PC-9 (cell line): ENCODE measurements around the gene ASAH2. TPM values are rescaled to one million over a fixed set of nuclear protein-coding genes. Genes with fewer than 3 reads are reported as not detected.

ENCODE experiments used
- BruUV-seq: library from RNA; stranded (reverse); fragments of 400-500 nt; replicated peaks from 2 replicates; lab custom pipeline; 2021; lab: Mats Ljungman, UMichigan
- CTCF ChIA-PET: fragments of 300-600 bp; sonication (Branson Sonifier 250); formaldehyde crosslinking; loops from one replicate; lab custom pipeline; 2022; ENCODE audit warnings: antibody characterized with exemption; lab: Charles Lee
- POLR2A ChIA-PET: fragments of 300-600 bp; sonication (Branson Sonifier 250); formaldehyde crosslinking; loops from one replicate; lab custom pipeline; 2022; ENCODE audit warnings: antibody characterized with exemption; ENCODE audit not compliant: unreplicated experiment; lab: Charles Lee
- DNase-seq, 2 experiments: peaks; one replicate each; pipeline versions ENCODE4 v3.0.0 to v3.0.0-alpha.2; 2015 to 2022; ENCODE audit warnings: mixed read lengths in 1 of 2
- H2AFZ ChIP-seq: fragments of 200-600 bp; sonication (generic); 2 replicates; pipeline ENCODE4 v1.8.1; 2017; ENCODE audit warnings: antibody characterized with exemption
- H3F3A ChIP-seq: fragments of 200-600 bp; sonication (generic); 2 replicates; pipeline ENCODE4 v1.8.1; 2017; ENCODE audit warnings: antibody characterized with exemption, mild to moderate bottlenecking, low read depth; ENCODE audit not compliant: insufficient read depth
- H3K27ac ChIP-seq: fragments of 200-600 bp; sonication (generic); 2 replicates; pipeline ENCODE4 v1.6.1; 2016; ENCODE audit warnings: mixed run types
- H3K27me3 ChIP-seq: fragments of 200-600 bp; sonication (generic); 2 replicates; pipeline ENCODE4 v1.6.1; 2016; ENCODE audit warnings: low read depth, mixed run types; ENCODE audit not compliant: insufficient read depth
- H3K36me3 ChIP-seq: fragments of 200-600 bp; sonication (generic); 2 replicates; pipeline ENCODE4 v1.6.1; 2016; ENCODE audit warnings: low read depth, mixed run types
- H3K4me1 ChIP-seq: fragments of 200-600 bp; sonication (generic); replicated peaks from 2 replicates; pipeline ENCODE4 v1.6.1; 2016; ENCODE audit warnings: mixed run types; ENCODE audit not compliant: insufficient read depth
- H3K4me2 ChIP-seq: fragments of 200-600 bp; sonication (generic); 2 replicates; pipeline ENCODE4 v1.6.1; 2017; ENCODE audit warnings: mixed run types
- H3K4me3 ChIP-seq: fragments of 200-600 bp; sonication (generic); 2 replicates; pipeline ENCODE4 v1.6.1; 2016; ENCODE audit warnings: mixed run types
- H3K79me2 ChIP-seq: fragments of 200-600 bp; sonication (generic); 2 replicates; pipeline ENCODE4 v1.6.1; 2017; ENCODE audit warnings: low read depth, mixed run types
- H3K9me2 ChIP-seq: fragments of 200-600 bp; sonication (generic); 2 replicates; pipeline ENCODE4 v1.8.1; 2017; ENCODE audit warnings: mild to moderate bottlenecking; ENCODE audit not compliant: insufficient read depth
- H3K9me3 ChIP-seq: fragments of 200-600 bp; sonication (generic); 2 replicates; pipeline ENCODE4 v1.8.1; 2016; ENCODE audit warnings: low read depth; ENCODE audit not compliant: insufficient read depth
- H4K20me1 ChIP-seq: fragments of 200-600 bp; sonication (generic); 2 replicates; pipeline ENCODE4 v1.8.1; 2017; ENCODE audit not compliant: insufficient read depth
- CTCF ChIP-seq: fragments of 200-600 bp; sonication (generic); conservative IDR thresholded peaks from 2 replicates; pipeline ENCODE4 v1.6.1; 2017; ENCODE audit warnings: mixed run types, antibody characterized with exemption, mild to moderate bottlenecking, moderate library complexity
- EZH2 ChIP-seq: fragments of 200-600 bp; sonication (generic); IDR thresholded peaks from 2 replicates; pipeline ENCODE4 v1.8.0; 2017; ENCODE audit warnings: antibody characterized with exemption, low read depth
- intact Hi-C: fragments of 100-400 bp; cut with micrococcal nuclease; formaldehyde crosslinking; loops from one replicate; pipeline ENCODE4 v1.10.0; 2022; ENCODE audit not compliant: unreplicated experiment
- total RNA-seq: library from RNA; stranded (reverse); gene quantifications from 2 replicates; pipeline ENCODE4 v1.2.3, GENCODE V29; 2021

Gene ASAH2
- total RNA-seq, 1 experiment from 2014 or later = 8.3 TPM

- TF ChIP-seq CTCF = no peak
- no peak for TF ChIP-seq EZH2
- Histone ChIP-seq H3K36me3 (no peaks in the 10 kb centered on the region), H3K79me2 (no peaks in the 10 kb centered on the region), H3F3A (no peaks in the 10 kb centered on the region), H3K27ac (no peak overlapping the region), H3K27me3 (no peaks in the 10 kb centered on the region), H3K9me3 (no peaks in the 10 kb centered on the region), H2AFZ (no peak overlapping the region), H3K4me3 (no peak overlapping the region), H3K4me1 (peaks cover 11% of the 10 kb centered on the region; the same call in 1 of the 2 replicates), H4K20me1 (no peaks in the 10 kb centered on the region), H3K4me2 (no peak overlapping the region), H3K9me2 (no peaks in the 10 kb centered on the region)
- intact Hi-C loops = no loop called here
- CTCF ChIA-PET = no interaction called here
- DNase-seq = peak in 1 of 2 experiments; percentile 1
- no TSS peak for BruUV-seq
- POLR2A ChIA-PET = no interaction called here
These were observed 30.7 kb upstream of the ASAH2 start for GRCh38 chr10:50281967-50282522.

GRCh38 chr10:50281210-50281966, 30.1 kb upstream of the ASAH2 start:
- Histone ChIP-seq H3F3A (no peaks in the 10 kb centered on the region), H3K4me1 (peaks cover 11% of the 10 kb centered on the region; the same call in 1 of the 2 replicates), H3K9me2 (no peaks in the 10 kb centered on the region), H3K9me3 (no peaks in the 10 kb centered on the region), H3K79me2 (no peaks in the 10 kb centered on the region), H3K36me3 (no peaks in the 10 kb centered on the region), H4K20me1 (no peaks in the 10 kb centered on the region), H3K27ac (no peak overlapping the region), H3K4me2 (no peak overlapping the region), H2AFZ (no peak overlapping the region), H3K27me3 (no peaks in the 10 kb centered on the region), H3K4me3 (no peak overlapping the region)
- TF ChIP-seq EZH2 (no peak), CTCF (no peak)
- intact Hi-C loops = no loop called here
- BruUV-seq = no TSS peak
- POLR2A ChIA-PET = no interaction called here
- CTCF ChIA-PET = interaction anchor here (0.6 kb wide), 1 partner anchor 36 kb away, joined by 5 read pairs; no protein-coding TSS in a partner anchor
- peak in 1 of 2 experiments; percentile 19 for DNase-seq

GRCh38 chr10:50280049-50280841, 28.9 kb upstream of the ASAH2 start:
- Histone ChIP-seq H3K9me2 (no peaks in the 10 kb centered on the region), H2AFZ (no peak overlapping the region), H3K27me3 (no peaks in the 10 kb centered on the region), H3K9me3 (no peaks in the 10 kb centered on the region), H3K4me3 (no peak overlapping the region), H3K36me3 (no peaks in the 10 kb centered on the region), H3F3A (no peaks in the 10 kb centered on the region), H3K4me2 (no peak overlapping the region), H3K27ac (no peak overlapping the region), H4K20me1 (no peaks in the 10 kb centered on the region), H3K4me1 (peaks cover 11% of the 10 kb centered on the region; the same call in 1 of the 2 replicates), H3K79me2 (no peaks in the 10 kb centered on the region)
- DNase-seq = peak in 1 of 2 experiments; percentile 15
- TF ChIP-seq CTCF (no peak), EZH2 (no peak)
- ChIA-PET CTCF (no interaction called here), POLR2A (no interaction called here)
- BruUV-seq = no TSS peak
- intact Hi-C loops = no loop called here
